Tibial nerve (tissue), 4 donors: ENCODE results near the gene FAM187B. TPM values are rescaled to one million over a fixed set of nuclear protein-coding genes. Genes with fewer than 3 reads are reported as not detected.

Source experiments
- DNase-seq, 2 donors: peaks; one replicate each; pipeline ENCODE4 v3.0.0-alpha.2; 2019; ENCODE audit warnings: low spot score in 2 of 2
- H3K27ac ChIP-seq, 4 donors: fragments of 200-600 bp; sonication (generic) in 3 of 4; one replicate each; pipeline ENCODE4 v1.5.1; 2017 to 2019; ENCODE audit warnings: mild to moderate bottlenecking in 1 of 4
- H3K27me3 ChIP-seq, 2 donors: fragments of 200-600 bp; sonication (generic) in 1 of 2; one replicate each; pipeline versions ENCODE4 v1.5.1 to v1.6.0; 2017 to 2019
- H3K36me3 ChIP-seq, 3 donors: fragments of 200-600 bp; sonication (generic); one replicate each; pipeline ENCODE4 v1.5.1; 2018 to 2019
- H3K4me1 ChIP-seq, 4 donors: fragments of 200-600 bp; sonication (generic) in 3 of 4; one replicate each; pipeline ENCODE4 v1.5.1; 2017 to 2019
- H3K4me3 ChIP-seq, 4 donors: fragments of 200-600 bp; sonication (generic) in 3 of 4; one replicate each; pipeline ENCODE4 v1.5.1; 2017 to 2019; ENCODE audit warnings: mild to moderate bottlenecking in 1 of 4, moderate library complexity in 1 of 4
- H3K9me3 ChIP-seq, 4 donors: fragments of 200-600 bp; sonication (generic) in 3 of 4; one replicate each; pipeline ENCODE4 v1.5.1; 2017 to 2019
- EP300 ChIP-seq, 2 donors: sonication (generic); formaldehyde crosslinking; IDR thresholded peaks; one replicate each; pipeline ENCODE4 v1.6.1; 2017; ENCODE audit warnings: antibody characterized with exemption in 2 of 2, mild to moderate bottlenecking in 1 of 2
- POLR2A ChIP-seq, 2 donors: fragments of 450-650 bp; IDR thresholded peaks; one replicate each; pipeline ENCODE4 v1.6.1; 2017; ENCODE audit warnings: antibody characterized with exemption in 2 of 2, mild to moderate bottlenecking in 2 of 2, moderate library complexity in 2 of 2
- WGBS, 2 donors: methylation state at CpG; one replicate each; pipeline ENCODE4 v1.1.5; 2018; 5-methylcytosine and 5-hydroxymethylcytosine counted together
- total RNA-seq, 4 donors: library from RNA; depleted of rRNA; stranded (reverse); fragments of >200 nt; gene quantifications; one replicate each; pipeline ENCODE4 v1.1.0, GENCODE V29; 2016
- TF ChIP-seq, protein P1 (sequence below), 5 experiments: fragments of 200-600 bp in 3 of 5; fragments of 450-650 bp in 2 of 5; sonication (generic) in 3 of 5; IDR thresholded peaks; one replicate each; pipeline ENCODE4 v1.5.1; 2016 to 2019; ENCODE audit warnings: antibody characterized with exemption in 5 of 5, mild to moderate bottlenecking in 3 of 5, moderate library complexity in 2 of 5

FAM187B gene
- total RNA-seq, 4 donors from 2014 or later, result not detected

DNA sequence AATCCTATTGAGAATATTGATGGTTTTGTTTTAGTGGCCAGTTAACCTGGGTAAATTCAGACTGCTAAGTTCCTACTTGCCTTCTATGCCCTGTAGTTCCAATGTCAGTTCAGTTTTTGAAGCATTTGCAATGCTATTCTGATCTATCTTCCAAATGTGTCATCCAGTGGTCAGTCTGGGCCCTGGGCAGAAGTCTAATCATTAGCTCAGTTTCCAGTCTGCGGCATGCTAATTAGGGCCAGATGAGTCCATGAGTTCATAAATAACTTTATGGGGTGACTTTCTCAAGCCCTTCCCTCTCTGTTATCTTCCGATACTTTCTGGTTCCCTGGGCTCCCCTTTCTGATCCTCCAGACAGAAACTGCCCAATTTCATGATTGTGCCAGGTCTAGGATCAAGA is 32.7 kb downstream of the FAM187B start:
- 21 to 45% methylated on average over 2 of the region's 2 CpGs for WGBS, 2 donors
- Histone ChIP-seq H3K9me3 (peaks cover 0 to 5% (median 0%) of the 10 kb centered on the region in 4 donors), H3K27ac (no peak overlapping the region), H3K36me3 (no peaks in the 10 kb centered on the region), H3K4me1 (no peaks in the 10 kb centered on the region), H3K27me3 (no peaks in the 10 kb centered on the region), H3K4me3 (no peak overlapping the region)
- no peak for DNase-seq
- TF ChIP-seq POLR2A (IDR thresholded peaks at IDR 0.05) (no peak), EP300 (IDR thresholded peaks at IDR 0.05) (no peak)
- TF ChIP-seq, protein P1, sequence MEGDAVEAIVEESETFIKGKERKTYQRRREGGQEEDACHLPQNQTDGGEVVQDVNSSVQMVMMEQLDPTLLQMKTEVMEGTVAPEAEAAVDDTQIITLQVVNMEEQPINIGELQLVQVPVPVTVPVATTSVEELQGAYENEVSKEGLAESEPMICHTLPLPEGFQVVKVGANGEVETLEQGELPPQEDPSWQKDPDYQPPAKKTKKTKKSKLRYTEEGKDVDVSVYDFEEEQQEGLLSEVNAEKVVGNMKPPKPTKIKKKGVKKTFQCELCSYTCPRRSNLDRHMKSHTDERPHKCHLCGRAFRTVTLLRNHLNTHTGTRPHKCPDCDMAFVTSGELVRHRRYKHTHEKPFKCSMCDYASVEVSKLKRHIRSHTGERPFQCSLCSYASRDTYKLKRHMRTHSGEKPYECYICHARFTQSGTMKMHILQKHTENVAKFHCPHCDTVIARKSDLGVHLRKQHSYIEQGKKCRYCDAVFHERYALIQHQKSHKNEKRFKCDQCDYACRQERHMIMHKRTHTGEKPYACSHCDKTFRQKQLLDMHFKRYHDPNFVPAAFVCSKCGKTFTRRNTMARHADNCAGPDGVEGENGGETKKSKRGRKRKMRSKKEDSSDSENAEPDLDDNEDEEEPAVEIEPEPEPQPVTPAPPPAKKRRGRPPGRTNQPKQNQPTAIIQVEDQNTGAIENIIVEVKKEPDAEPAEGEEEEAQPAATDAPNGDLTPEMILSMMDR (IDR thresholded peaks at IDR 0.05), result no peak

DNA sequence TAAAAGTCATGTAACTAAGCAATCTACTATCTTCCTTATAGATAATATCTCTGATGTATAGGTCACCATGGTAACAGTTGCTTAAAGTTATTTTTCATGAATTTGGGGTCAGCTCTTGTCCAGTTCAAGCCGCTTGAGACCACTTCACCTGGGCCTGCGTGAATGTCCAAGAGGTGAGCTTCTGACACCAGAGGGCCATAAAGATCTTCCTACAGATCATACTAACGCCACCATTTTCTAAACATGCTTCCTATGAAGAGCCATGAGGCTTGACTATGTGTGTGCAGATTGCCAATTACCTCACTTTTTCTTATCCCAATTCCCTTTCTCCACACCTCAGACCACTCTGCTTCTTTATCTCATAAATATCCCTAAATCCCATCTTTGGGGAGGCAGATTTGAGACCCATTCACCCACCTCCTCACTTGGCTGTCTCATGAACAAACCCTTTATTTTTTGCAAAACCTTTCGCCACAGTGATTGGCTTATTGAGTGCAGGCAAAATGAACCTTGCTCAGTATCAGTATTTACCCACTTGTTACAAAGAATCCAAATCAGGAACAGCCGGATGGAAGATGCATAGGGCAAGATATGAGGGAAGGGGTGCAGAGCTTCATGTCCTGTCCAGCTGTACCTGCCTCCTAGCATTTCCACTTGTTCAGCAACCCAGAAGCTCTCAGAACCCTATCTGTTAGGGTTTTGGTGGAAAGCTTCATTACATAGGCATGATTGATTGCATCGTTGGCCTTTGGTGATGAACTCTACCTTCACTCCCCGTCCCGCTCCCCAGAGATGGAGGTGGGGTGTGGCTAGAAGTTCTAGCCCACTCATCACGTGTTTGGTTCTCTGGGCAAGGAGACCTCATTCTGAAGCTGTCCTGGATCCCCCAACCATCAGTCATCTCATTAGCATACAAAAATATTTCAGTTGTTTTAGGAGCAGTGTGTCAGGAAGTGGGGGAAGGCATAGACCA is 34.2 kb downstream of the FAM187B start:
- no peak for TF ChIP-seq EP300 (IDR thresholded peaks at IDR 0.05)
- TF ChIP-seq, protein P1 (IDR thresholded peaks at IDR 0.05), result no peak
- Histone ChIP-seq H3K27ac (no peak overlapping the region), H3K4me1 (no peaks in the 10 kb centered on the region), H3K36me3 (no peaks in the 10 kb centered on the region), H3K27me3 (no peaks in the 10 kb centered on the region), H3K4me3 (no peak overlapping the region), H3K9me3 (peaks cover 0 to 5% (median 0%) of the 10 kb centered on the region in 4 donors)
- no peak for DNase-seq
- 75 to 81% methylated on average over 9 of the region's 9 CpGs for WGBS, 2 donors

- Histone ChIP-seq H3K4me3 (no peak overlapping the region), H3K9me3 (peaks cover 0 to 31% (median 0%) of the 10 kb centered on the region in 4 donors), H3K27me3 (no peaks in the 10 kb centered on the region), H3K36me3 (no peaks in the 10 kb centered on the region), H3K4me1 (no peaks in the 10 kb centered on the region), H3K27ac (no peak overlapping the region)
- TF ChIP-seq POLR2A (IDR thresholded peaks at IDR 0.05) (no peak), EP300 (IDR thresholded peaks at IDR 0.05) (no peak)
- TF ChIP-seq, protein P1 (IDR thresholded peaks at IDR 0.05), result no peak
- 73 to 82% methylated on average over 2 of the region's 2 CpGs for WGBS, 2 donors
- DNase-seq, result no peak
These were observed 43.7 kb downstream of the FAM187B start for GRCh38 chr19:35184884-35185283.

GRCh38 chr19:35184267-35184666 is 44.3 kb downstream of the FAM187B start:
- DNase-seq, result no peak
- no peaks in the 10 kb centered on the region for H3K4me1 ChIP-seq
- H3K4me3 ChIP-seq, result no peak overlapping the region
- H3K27me3 ChIP-seq, result no peaks in the 10 kb centered on the region
- no peak for TF ChIP-seq EP300 (IDR thresholded peaks at IDR 0.05)
- H3K36me3 ChIP-seq, result no peaks in the 10 kb centered on the region
- no peak overlapping the region for H3K27ac ChIP-seq
- WGBS, 2 donors, result 84 to 93% methylated on average over 1 of the region's 1 CpG
- peaks cover 0 to 31% (median 0%) of the 10 kb centered on the region in 4 donors for H3K9me3 ChIP-seq

GRCh38 chr19:35181387-35181786 is 47.2 kb downstream of the FAM187B start:
- no peak overlapping the region for H3K4me3 ChIP-seq
- H3K36me3 ChIP-seq, result no peaks in the 10 kb centered on the region
- 85 to 89% methylated on average over 1 of the region's 1 CpG for WGBS, 2 donors
- no peaks in the 10 kb centered on the region for H3K27me3 ChIP-seq
- TF ChIP-seq, protein P1 (IDR thresholded peaks at IDR 0.05), result no peak
- TF ChIP-seq EP300 (IDR thresholded peaks at IDR 0.05) (no peak), POLR2A (IDR thresholded peaks at IDR 0.05) (no peak)
- no peak overlapping the region for H3K27ac ChIP-seq
- no peak for DNase-seq
- peaks cover 0 to 31% (median 0%) of the 10 kb centered on the region in 4 donors for H3K9me3 ChIP-seq
- no peaks in the 10 kb centered on the region for H3K4me1 ChIP-seq
